K562 (cell line): Measurements from ENCODE around the gene SMAP2. TPM values are rescaled to one million over a fixed set of nuclear protein-coding genes. Genes with fewer than 3 reads are reported as not detected.

ENCODE experiments used
- BRD9 ChIP-seq: fragments of 450-650 bp; IDR thresholded peaks from 2 replicates; pipeline ENCODE4 v1.6.1; 2018; ENCODE audit warnings: low read depth; ENCODE audit not compliant: partially characterized antibody
- ERF ChIP-seq: fragments of 450-650 bp; formaldehyde crosslinking; IDR thresholded peaks from 2 replicates; pipeline ENCODE4 v1.4.0; 2020; ENCODE audit warnings: mild to moderate bottlenecking, mixed read lengths
- MAFF ChIP-seq: IDR thresholded peaks from 2 replicates; pipeline ENCODE4 v1.6.1; 2012; ENCODE audit warnings: low read length, improper control_type of control experiment
- NFIC ChIP-seq: fragments of 450-650 bp; IDR thresholded peaks from 2 replicates; pipeline ENCODE4 v1.6.1; 2017; ENCODE audit warnings: mild to moderate bottlenecking, inconsistent platforms
- PCBP1 ChIP-seq: fragments of 200-400 bp; formaldehyde crosslinking; IDR thresholded peaks from 2 replicates; pipeline ENCODE4 v1.6.1; 2018; ENCODE audit warnings: mild to moderate bottlenecking, low read depth, low read length; ENCODE audit not compliant: poor library complexity, severe bottlenecking
- PHTF2 ChIP-seq: fragments of 250-450 bp; sonication (Bioruptor Pico); IDR thresholded peaks from 2 replicates; pipeline ENCODE4 v1.5.0; 2021; ENCODE audit warnings: mild to moderate bottlenecking
- RFX5 ChIP-seq: IDR thresholded peaks from 2 replicates; pipeline ENCODE4 v1.6.1; 2011; ENCODE audit warnings: low read depth, mild to moderate bottlenecking, improper control_type of control experiment, low read length
- ZBTB40 ChIP-seq, 2 experiments: fragments of 450-650 bp in 1 of 2; sonication (generic) in 1 of 2; formaldehyde crosslinking in 1 of 2; IDR thresholded peaks; 2 replicates each; pipeline versions ENCODE4 v1.7.1 to v1.9.0; 2016 to 2022; ENCODE audit warnings: inconsistent platforms in 1 of 2, mild to moderate bottlenecking in 1 of 2, missing genetic modification reagents in 1 of 2
- ZNF224 ChIP-seq: sonication (generic); formaldehyde crosslinking; IDR thresholded peaks from 2 replicates; pipeline ENCODE4 v1.8.0; 2022; ENCODE audit warnings: mild to moderate bottlenecking, missing genetic modification reagents
- polyA plus RNA-seq, 8 experiments: library from polyadenylated mRNA; depleted of rRNA in 4 of 8; stranded (reverse) in 5 of 8; unstranded in 3 of 8; fragments of >200 nt; fragmentation: Nextera tagmentation in 2 of 8; fragmentation: Illumina TruSeq in 1 of 8; extraction: Ambion mirVana in 2 of 8; extraction: Trizol in 1 of 8; gene quantifications; 2 replicates each; pipeline versions ENCODE4 v1.2.1 to v1.2.3, GENCODE V29; 2011 to 2014; ENCODE audit warnings: inconsistent platforms in 1 of 8, missing spikeins in 1 of 8
- total RNA-seq, 7 experiments: library from RNA; depleted of rRNA in 6 of 7; stranded (reverse); fragments of >200 nt in 6 of 7; fragmentation: Illumina TruSeq in 2 of 7; extraction: Trizol in 2 of 7; gene quantifications; 2 replicates each; pipeline versions ENCODE4 v1.2.1 to v1.2.3, GENCODE V29; 2011 to 2021; ENCODE audit warnings: low replicate concordance in 1 of 7

Gene SMAP2
- total and polyA plus RNA-seq, 9 of the 15 experiments (the other 6 are each of a cell fraction or from before 2014, with no cell fraction given) = 38.7 to 212 (median 94.1) TPM

DNA sequence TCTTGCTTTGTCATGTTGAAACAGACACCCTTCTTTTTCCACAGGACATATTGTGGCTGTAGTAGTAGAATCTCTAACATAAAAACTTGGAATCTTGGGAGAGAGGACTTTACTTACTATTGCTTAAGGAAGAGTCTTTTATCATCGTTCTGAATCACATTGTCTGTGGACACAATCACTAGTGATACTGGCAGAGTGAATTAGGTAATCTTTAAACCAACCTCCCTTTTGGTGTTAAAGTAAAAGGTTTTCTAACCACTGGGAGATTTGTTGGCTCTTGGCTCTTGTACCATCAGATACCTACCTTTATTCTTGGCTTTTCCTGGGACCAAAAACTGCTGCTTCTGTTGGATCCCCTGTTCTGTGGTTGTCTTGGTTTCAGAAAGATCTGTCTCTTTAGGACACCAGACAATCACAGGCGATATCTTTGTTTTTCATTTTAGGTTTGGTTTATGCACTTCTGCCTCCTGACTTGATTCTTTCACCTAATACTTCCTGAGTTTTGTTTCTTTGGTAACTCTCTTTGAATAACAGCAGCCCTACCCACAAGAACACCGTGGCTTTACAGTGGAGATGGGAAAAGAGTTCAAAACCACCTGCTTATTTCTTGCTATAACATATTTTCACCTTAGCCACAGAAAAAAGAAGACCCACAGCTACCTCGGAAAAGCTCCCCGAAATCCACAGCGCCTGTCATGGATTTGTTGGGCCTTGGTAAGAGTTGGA lies 40.2 kb downstream of the SMAP2 start (continued):
- TF ChIP-seq ZBTB40 (IDR thresholded peaks at IDR 0.05) = no peak
- TF ChIP-seq ZBTB40 (CRISPR knock-in tag; IDR thresholded peaks at IDR 0.05) = no peak
- TF ChIP-seq NFIC = no peak
- TF ChIP-seq BRD9 = no peak
- no peak for TF ChIP-seq PHTF2 (CRISPR knock-in tag)
- no peak for TF ChIP-seq ZNF224
- no peak for TF ChIP-seq RFX5
- TF ChIP-seq MAFF = no peak
- no peak for TF ChIP-seq ERF
- TF ChIP-seq PCBP1 = no peak
